ENCODE data around the gene WDR13. TPM values are rescaled to one million over a fixed set of nuclear protein-coding genes. Genes with fewer than 3 reads are reported as not detected.

The WDR13 gene
- total and polyA plus RNA-seq, 4 donors, result 25.4 to 73.7 (median 38.5) TPM

- no peak for TF ChIP-seq REST (IDR thresholded peaks at IDR 0.05)
These were observed 1.3 kb downstream of the WDR13 start (continued) for GRCh38 chrX:48598614-48599013.

GRCh38 chrX:48599341-48599740 lies 2.0 kb downstream of the WDR13 start:
- H3K27ac ChIP-seq (ENCODE audit: low read depth in 1 of 2, low read length in 2 of 2), result no peak overlapping the region
- TF ChIP-seq GABPA (IDR thresholded peaks at IDR 0.05 in 1 of 2, conservative IDR thresholded peaks at IDR 0.05 in 1 of 2) (no peak), HNF4G (IDR thresholded peaks at IDR 0.05) (no peak), EGR1 (IDR thresholded peaks at IDR 0.05; ENCODE audit: low read depth in 2 of 2) (no peak), JUND (IDR thresholded peaks at IDR 0.05) (no peak), RXRA (IDR thresholded peaks at IDR 0.05) (no peak)
- H3K4me3 ChIP-seq (ENCODE audit: low read depth in 1 of 3, low read length in 3 of 3), result no peak overlapping the region
- H3K36me3 ChIP-seq (ENCODE audit: control insufficient read depth in 4 of 4, insufficient read depth in 3 of 4, low read depth in 1 of 4, low read length in 3 of 4), result peaks cover 7 to 36% (median 16%) of the 10 kb centered on the region in 4 donors
- no peak for DNase-seq (ENCODE audit: low spot score)
- no peak overlapping the region for H3K9ac ChIP-seq (ENCODE audit: low read depth in 1 of 2, low read length in 2 of 2)
- no peaks in the 10 kb centered on the region for H3K27me3 ChIP-seq (ENCODE audit: control insufficient read depth in 4 of 4, insufficient read depth in 4 of 4, low read length in 3 of 4)
- WGBS, result 98% methylated on average over 20 of the region's 20 CpGs
- H3K4me1 ChIP-seq (ENCODE audit: control insufficient read depth in 4 of 4, insufficient read depth in 4 of 4, low read length in 3 of 4), result peaks cover 0 to 10% (median 2%) of the 10 kb centered on the region in 4 donors
- no peaks in the 10 kb centered on the region for H3K9me3 ChIP-seq (ENCODE audit: control insufficient read depth in 4 of 4, low read length in 3 of 4)

- Histone ChIP-seq H3K9ac (ENCODE audit: low read depth in 1 of 2, low read length in 2 of 2) (no peak overlapping the region), H3K4me3 (ENCODE audit: low read depth in 1 of 3, low read length in 3 of 3) (no peak overlapping the region), H3K36me3 (ENCODE audit: control insufficient read depth in 4 of 4, insufficient read depth in 3 of 4, low read depth in 1 of 4, low read length in 3 of 4) (peaks cover 7 to 45% (median 17%) of the 10 kb centered on the region in 4 donors), H3K27me3 (ENCODE audit: control insufficient read depth in 4 of 4, insufficient read depth in 4 of 4, low read length in 3 of 4) (no peaks in the 10 kb centered on the region), H3K9me3 (ENCODE audit: control insufficient read depth in 4 of 4, low read length in 3 of 4) (no peaks in the 10 kb centered on the region), H3K4me1 (ENCODE audit: control insufficient read depth in 4 of 4, insufficient read depth in 4 of 4, low read length in 3 of 4) (peaks cover 0 to 10% (median 2%) of the 10 kb centered on the region in 4 donors), H3K27ac (ENCODE audit: low read depth in 1 of 2, low read length in 2 of 2) (no peak overlapping the region)
- no peak for DNase-seq (ENCODE audit: low spot score)
- 96% methylated on average over 19 of the region's 19 CpGs for WGBS
- TF ChIP-seq HNF4G (IDR thresholded peaks at IDR 0.05), result no peak
- TF ChIP-seq JUND (IDR thresholded peaks at IDR 0.05), result no peak
- no peak for TF ChIP-seq SP1 (IDR thresholded peaks at IDR 0.05)
These were observed 2.9 kb downstream of the WDR13 start for GRCh38 chrX:48600226-48600625.

GRCh38 chrX:48601741-48602394 lies 4.6 kb downstream of the WDR13 start:
- 84% methylated on average over 17 of the region's 17 CpGs for WGBS
- no peak for DNase-seq (ENCODE audit: low spot score)
- Histone ChIP-seq H3K36me3 (ENCODE audit: control insufficient read depth in 4 of 4, insufficient read depth in 3 of 4, low read depth in 1 of 4, low read length in 3 of 4) (peaks cover 7 to 45% (median 17%) of the 10 kb centered on the region in 4 donors), H3K27me3 (ENCODE audit: control insufficient read depth in 4 of 4, insufficient read depth in 4 of 4, low read length in 3 of 4) (no peaks in the 10 kb centered on the region), H3K4me3 (ENCODE audit: low read depth in 1 of 3, low read length in 3 of 3) (no peak overlapping the region), H3K4me1 (ENCODE audit: control insufficient read depth in 4 of 4, insufficient read depth in 4 of 4, low read length in 3 of 4) (peaks cover 0 to 10% (median 2%) of the 10 kb centered on the region in 4 donors), H3K9ac (ENCODE audit: low read depth in 1 of 2, low read length in 2 of 2) (no peak overlapping the region), H3K9me3 (ENCODE audit: control insufficient read depth in 4 of 4, low read length in 3 of 4) (no peaks in the 10 kb centered on the region), H3K27ac (ENCODE audit: low read depth in 1 of 2, low read length in 2 of 2) (no peak overlapping the region)
- TF ChIP-seq FOXA2 (IDR thresholded peaks at IDR 0.05) (no peak), NR2F2 (IDR thresholded peaks at IDR 0.05) (no peak), ZBTB33 (IDR thresholded peaks at IDR 0.05) (no peak), TAF1 (conservative IDR thresholded peaks at IDR 0.05) (no peak), SP1 (IDR thresholded peaks at IDR 0.05) (no peak), GABPA (IDR thresholded peaks at IDR 0.05 in 1 of 2, conservative IDR thresholded peaks at IDR 0.05 in 1 of 2) (no peak), RAD21 (IDR thresholded peaks at IDR 0.05) (no peak), CTCF (IDR thresholded peaks at IDR 0.05; ENCODE audit: low read depth, low read length, missing input control) (no peak), MAX (IDR thresholded peaks at IDR 0.05) (no peak)

Data from liver (tissue), 9 donors.